Inferior parietal cortex (tissue), 1 donor: ENCODE results near the gene EN2.

Experiments
- DNase-seq: peaks from one replicate; pipeline ENCODE4 v3.0.0-alpha.2; 2016; ENCODE audit errors: extremely low spot score

The EN2 gene

GRCh38 chr7:155508376-155509358 lies 50.7 kb downstream of the EN2 start:
- no peak for DNase-seq

GRCh38 chr7:155509359-155509724 lies 51.4 kb downstream of the EN2 start:
- DNase-seq: no peak

GRCh38 chr7:155509725-155510551 lies 52.0 kb downstream of the EN2 start:
- no peak for DNase-seq

GRCh38 chr7:155510975-155511701 lies 53.2 kb downstream of the EN2 start:
- no peak for DNase-seq

- no peak for DNase-seq
Observed at GRCh38 chr7:155511702-155511996, 53.7 kb downstream of the EN2 start.

- no peak for DNase-seq
Observed at GRCh38 chr7:155512246-155512887, 54.4 kb downstream of the EN2 start.

- no peak for DNase-seq
Observed at GRCh38 chr7:155513543-155514285, 55.8 kb downstream of the EN2 start.

GRCh38 chr7:155514296-155514695 lies 56.4 kb downstream of the EN2 start:
- DNase-seq: no peak
